Fibroblast of peridontal ligament (primary cell): ENCODE measurements around the gene SPAG5.

ENCODE experiments used
- DNase-seq: peaks from one replicate; pipeline ENCODE4 v3.0.0-alpha.2; 2010; ENCODE audit errors: extremely low read depth

Gene SPAG5

DNA sequence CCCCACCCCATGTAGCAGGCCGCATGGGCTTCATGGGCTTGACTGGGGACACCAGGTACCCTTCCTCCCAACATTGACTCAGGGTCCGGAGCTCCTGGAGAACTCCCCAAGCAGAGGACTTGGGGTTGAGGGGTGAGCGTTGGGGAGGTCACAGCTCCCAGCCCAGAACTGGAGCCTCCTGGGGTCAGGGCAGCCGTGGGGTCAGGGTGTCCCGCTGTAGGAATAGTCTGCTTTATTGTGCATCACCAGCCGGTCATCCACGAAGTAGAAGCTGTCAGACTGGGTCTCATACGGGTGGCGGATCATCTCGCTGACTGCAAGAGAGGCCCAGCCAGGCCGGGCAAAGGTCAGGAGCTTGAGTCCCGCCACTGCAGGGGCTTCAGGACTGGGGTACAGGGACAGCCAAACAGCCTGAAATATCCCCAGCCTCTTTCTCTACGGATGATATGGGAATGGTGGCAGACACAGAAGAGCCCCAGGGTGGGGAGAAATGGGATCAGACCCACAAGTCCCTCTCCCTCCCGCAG is 51.7 kb downstream of the SPAG5 start:
- no peak for DNase-seq

GRCh38 chr17:28545787-28546415 is 52.9 kb downstream of the SPAG5 start:
- DNase-seq: no peak

- DNase-seq: no peak
Observed at GRCh38 chr17:28545141-28545503, 53.7 kb downstream of the SPAG5 start.

DNA sequence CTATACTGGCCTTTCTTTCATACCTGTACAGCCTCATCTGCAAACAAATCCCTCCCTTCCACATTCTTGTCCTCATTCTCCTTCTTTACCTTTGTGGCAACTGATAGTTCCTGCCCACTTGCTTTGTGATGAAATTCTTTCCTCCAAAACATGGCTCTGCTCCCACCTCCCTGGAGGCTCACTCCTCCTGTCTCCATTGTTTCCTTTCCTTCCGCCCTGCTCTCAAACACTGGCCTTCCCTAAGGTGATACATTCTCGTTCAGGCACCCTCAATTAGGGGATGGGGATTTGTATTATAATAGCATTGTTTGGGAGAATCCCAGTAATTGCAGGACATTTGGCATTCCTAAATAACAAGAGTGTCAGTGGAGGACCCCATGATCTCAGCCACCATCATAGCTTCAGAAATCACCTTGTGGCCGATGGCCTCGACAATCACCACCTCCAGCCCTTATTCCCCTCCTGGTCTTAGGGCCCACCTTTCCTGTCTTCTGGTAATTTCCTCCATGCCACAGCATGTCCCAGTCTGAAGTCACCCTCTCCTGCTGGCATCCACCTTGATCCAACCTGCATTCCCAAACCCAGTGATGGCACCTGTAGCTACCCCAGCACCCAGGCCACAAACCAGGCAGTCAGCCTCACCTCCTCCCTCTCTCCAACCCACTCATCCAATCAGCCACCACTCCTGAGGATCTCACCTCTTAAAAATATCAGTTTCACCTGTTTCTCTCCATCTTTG is 54.3 kb downstream of the SPAG5 start:
- no peak for DNase-seq

- DNase-seq: no peak
Observed at GRCh38 chr17:28541439-28541838, 57.4 kb downstream of the SPAG5 start.

DNA sequence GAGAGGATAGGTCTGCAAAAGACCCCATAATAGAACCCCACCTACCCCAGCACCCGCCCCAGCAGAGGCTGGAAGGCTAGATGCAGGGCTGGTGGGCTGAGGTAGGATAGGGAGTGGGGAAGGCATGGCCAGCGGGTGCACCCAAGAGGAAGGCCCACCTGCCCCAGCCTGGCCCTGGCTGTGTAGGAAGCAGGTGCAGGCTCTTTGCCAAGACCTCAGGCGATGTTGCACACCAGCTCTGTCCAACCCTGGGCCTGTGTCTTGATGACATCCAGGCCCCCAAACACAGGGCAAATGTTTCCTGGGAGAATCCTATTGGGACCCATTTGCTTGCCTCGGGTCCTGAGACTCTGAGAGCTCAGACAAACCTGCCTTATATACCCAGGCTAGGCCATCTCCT is 58.6 kb downstream of the SPAG5 start:
- DNase-seq: no peak

- no peak for DNase-seq
Observed at GRCh38 chr17:28538296-28538895, 60.4 kb downstream of the SPAG5 start.

DNA sequence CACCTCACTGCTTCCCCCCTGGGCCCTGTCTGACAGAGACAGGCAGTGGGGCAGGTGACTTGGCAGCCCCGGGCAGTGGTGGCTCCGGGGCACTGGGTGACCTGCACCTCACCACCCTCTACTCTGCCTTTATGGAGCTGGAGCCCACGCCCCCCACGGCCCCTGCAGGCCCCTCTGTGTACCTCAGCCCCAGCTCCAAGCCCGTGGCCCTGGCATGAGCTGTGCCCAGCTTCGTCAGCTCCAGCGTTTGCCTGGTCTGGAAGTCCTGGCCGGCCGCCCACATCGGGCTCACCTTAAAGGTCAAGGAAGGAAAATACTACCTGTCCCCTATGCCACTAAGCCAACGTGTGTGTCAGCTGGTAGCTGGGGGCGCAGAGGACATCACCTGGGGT is 61.6 kb downstream of the SPAG5 start:
- DNase-seq: no peak

GRCh38 chr17:28536532-28537218 is 62.1 kb downstream of the SPAG5 start:
- no peak for DNase-seq

DNA sequence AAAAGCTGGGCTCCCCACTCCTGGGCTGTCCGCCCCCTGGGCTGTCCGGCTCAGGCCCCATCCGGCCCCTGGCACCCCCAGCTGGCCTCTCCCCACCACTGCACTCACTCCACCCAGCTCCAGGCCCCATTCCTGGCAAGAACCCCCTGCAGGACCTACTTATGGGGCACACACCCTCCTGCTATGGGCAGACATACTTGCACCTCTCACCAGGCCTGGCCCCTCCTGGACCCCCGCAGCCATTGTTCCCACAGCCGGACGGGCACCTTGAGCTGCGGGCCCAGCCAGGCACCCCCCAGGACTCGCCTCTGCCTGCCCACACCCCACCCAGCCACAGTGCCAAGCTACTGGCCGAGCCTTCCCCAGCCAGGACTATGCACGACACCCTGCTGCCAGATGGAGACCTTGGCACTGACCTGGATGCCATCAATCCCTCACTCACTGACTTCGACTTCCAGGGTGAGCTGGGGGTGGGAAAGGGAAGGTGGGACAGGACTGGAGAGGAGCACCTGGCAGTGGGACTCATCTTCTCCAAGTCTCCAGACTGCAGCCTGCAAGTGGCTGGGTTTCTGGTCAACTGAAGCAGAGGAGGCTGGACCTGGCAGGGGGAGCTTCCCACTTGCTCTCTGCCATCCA is 64.0 kb downstream of the SPAG5 start:
- no peak for DNase-seq

GRCh38 chr17:28533091-28533807 is 65.6 kb downstream of the SPAG5 start:
- DNase-seq: no peak

GRCh38 chr17:28532050-28532960 is 66.5 kb downstream of the SPAG5 start:
- DNase-seq: no peak

GRCh38 chr17:28530926-28531325 is 67.9 kb downstream of the SPAG5 start:
- DNase-seq: no peak

DNA sequence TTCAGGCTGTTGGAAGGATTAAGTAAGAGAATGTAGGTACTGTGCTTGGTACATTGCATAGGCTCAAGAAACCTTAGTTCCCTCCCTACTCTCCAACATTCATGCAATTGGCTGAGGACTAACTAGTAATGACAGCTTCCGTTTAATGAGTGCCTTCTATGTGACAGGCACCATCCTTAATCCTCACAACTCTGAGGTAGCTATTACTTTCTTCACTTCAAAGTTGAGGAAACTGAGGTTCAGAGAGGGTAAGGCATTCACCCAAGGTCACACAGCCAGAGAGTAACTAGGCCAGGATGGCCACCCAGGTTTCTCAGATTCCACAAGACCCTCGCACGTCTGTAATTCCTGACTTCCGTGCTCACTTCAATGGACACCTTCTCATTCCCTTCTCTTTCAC is 68.6 kb downstream of the SPAG5 start:
- no peak for DNase-seq

DNA sequence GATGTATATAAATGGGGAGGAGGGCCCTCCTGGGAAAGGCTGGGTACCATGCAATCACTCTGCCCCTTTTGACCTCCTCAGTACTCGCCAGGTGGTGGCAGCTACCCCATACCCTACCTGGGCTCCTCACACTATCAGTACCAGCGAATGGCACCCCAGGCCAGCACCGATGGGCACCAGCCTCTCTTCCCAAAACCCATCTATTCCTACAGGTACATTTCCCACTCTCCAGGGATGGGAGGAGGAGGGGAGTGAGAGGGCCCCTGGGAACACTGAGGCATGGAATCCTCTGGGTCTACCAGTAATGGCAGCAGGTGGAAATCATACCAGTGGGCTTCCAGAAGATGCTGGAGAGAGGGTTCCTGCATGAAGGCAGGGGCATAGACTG is 69.8 kb downstream of the SPAG5 start:
- no peak for DNase-seq

GRCh38 chr17:28528327-28529012 is 70.4 kb downstream of the SPAG5 start:
- DNase-seq: no peak

DNA sequence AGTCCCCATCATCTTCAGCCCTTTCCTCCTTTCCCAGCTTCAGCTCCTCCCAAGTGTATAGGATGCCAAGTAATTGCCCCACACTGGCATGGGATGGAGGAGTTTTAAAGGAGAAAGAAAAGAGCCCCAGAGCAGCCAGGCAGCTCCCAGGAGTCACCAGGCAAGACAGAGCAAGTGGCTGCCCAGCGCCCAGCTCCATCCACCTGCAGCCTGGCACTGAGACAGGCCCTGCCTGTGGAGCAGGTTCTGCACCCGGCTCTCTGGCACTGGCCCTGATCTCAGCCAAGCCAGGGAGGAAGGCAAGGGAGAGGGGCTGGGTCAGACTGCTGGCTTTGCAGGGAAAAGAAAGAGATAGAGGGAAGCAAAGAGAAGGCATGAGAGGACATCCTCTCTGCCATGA is 71.0 kb downstream of the SPAG5 start:
- DNase-seq: no peak
